ENCODE data around the gene NAPA.

NAPA gene

DNA sequence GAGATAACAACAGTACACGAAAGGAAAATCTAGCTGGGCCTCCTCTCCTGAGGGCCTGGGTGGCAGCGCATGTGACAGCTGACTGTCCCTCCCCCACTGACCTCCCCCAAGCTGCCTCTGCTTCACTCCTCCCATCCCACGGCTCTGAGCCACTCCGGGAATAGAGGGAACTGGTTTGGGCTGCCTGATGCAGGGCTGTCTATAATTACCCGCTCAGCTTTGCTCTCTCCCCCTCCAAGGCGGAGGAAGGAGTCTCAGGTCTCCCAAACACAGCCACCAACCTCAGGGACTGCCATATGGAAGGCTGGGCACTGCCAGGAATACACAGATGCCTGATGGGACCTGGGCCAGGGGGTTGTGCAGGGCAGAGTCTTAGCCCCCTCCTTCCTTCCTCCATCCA lies 7.9 kb downstream of the NAPA start:
- peaks cover 44% of the 10 kb centered on the region for H3K36me3 ChIP-seq
- no peak overlapping the region for H3K27ac ChIP-seq
- no peak overlapping the region for H3K4me3 ChIP-seq (ENCODE audit: low read depth in 1 of 2, low read length in 1 of 2)
- no peaks in the 10 kb centered on the region for H3K9me3 ChIP-seq
- H3K4me1 ChIP-seq (ENCODE audit: control insufficient read depth in 1 of 2, insufficient read depth in 1 of 2, low read depth in 1 of 2, low read length in 1 of 2) = peaks cover 8 to 12% of the 10 kb centered on the region in 2 experiments
- TF ChIP-seq, protein P1, sequence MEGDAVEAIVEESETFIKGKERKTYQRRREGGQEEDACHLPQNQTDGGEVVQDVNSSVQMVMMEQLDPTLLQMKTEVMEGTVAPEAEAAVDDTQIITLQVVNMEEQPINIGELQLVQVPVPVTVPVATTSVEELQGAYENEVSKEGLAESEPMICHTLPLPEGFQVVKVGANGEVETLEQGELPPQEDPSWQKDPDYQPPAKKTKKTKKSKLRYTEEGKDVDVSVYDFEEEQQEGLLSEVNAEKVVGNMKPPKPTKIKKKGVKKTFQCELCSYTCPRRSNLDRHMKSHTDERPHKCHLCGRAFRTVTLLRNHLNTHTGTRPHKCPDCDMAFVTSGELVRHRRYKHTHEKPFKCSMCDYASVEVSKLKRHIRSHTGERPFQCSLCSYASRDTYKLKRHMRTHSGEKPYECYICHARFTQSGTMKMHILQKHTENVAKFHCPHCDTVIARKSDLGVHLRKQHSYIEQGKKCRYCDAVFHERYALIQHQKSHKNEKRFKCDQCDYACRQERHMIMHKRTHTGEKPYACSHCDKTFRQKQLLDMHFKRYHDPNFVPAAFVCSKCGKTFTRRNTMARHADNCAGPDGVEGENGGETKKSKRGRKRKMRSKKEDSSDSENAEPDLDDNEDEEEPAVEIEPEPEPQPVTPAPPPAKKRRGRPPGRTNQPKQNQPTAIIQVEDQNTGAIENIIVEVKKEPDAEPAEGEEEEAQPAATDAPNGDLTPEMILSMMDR (IDR thresholded peaks at IDR 0.05) = no peak
- no peaks in the 10 kb centered on the region for H3K27me3 ChIP-seq

DNA sequence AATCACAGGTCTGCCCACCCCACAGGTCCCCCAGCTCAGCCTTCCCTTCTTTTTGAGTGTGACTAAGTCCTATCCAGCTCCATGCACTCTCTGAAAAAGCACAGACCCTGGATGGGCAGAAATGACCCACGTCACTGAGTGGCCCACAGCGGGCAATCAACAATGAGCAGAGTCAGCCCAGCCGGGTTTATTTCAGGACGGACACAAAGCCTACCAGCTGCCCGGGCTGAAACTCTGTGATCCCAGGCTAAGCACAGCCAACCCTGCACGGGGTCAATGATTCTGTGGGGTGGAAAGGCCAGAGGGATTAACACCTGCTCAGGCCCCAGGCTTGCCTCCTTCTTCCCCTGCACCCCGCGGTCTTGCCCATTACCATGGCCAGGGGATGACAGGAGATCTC lies 8.4 kb downstream of the NAPA start:
- H3K27me3 ChIP-seq = no peaks in the 10 kb centered on the region
- no peak overlapping the region for H3K4me3 ChIP-seq (ENCODE audit: low read depth in 1 of 2, low read length in 1 of 2)
- no peaks in the 10 kb centered on the region for H3K9me3 ChIP-seq
- no peak overlapping the region for H3K27ac ChIP-seq
- TF ChIP-seq, protein P1 (IDR thresholded peaks at IDR 0.05) = no peak
- H3K4me1 ChIP-seq (ENCODE audit: control insufficient read depth in 1 of 2, insufficient read depth in 1 of 2, low read depth in 1 of 2, low read length in 1 of 2) = peaks cover 4 to 11% of the 10 kb centered on the region in 2 experiments
- H3K36me3 ChIP-seq = peaks cover 49% of the 10 kb centered on the region

DNA sequence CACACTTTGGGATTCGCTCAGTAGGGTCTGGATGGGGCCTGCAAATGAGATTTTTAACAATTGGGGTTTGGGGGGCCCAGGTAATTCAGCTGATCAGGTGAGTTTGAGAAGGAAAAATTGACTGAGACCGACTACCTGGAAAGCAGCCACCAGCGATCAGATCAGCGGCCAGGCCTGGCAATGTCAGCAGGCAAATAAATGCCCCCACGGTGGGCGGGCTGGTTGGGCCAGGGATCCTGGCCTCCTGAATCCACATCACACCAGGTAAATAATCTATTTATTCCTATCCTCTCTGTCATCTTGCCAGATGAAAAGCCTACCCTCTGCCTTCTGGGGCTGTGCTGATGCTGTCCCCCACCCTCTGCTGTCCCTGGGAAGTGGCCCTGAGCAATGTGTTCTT lies 9.4 kb downstream of the NAPA start:
- H3K27ac ChIP-seq = no peak overlapping the region
- H3K4me1 ChIP-seq (ENCODE audit: control insufficient read depth in 1 of 2, insufficient read depth in 1 of 2, low read depth in 1 of 2, low read length in 1 of 2) = peaks cover 3 to 8% of the 10 kb centered on the region in 2 experiments
- peaks cover 55% of the 10 kb centered on the region for H3K36me3 ChIP-seq
- TF ChIP-seq, protein P1 (IDR thresholded peaks at IDR 0.05) = no peak
- no peaks in the 10 kb centered on the region for H3K27me3 ChIP-seq
- no peaks in the 10 kb centered on the region for H3K9me3 ChIP-seq
- H3K4me3 ChIP-seq (ENCODE audit: low read depth in 1 of 2, low read length in 1 of 2) = no peak overlapping the region

DNA sequence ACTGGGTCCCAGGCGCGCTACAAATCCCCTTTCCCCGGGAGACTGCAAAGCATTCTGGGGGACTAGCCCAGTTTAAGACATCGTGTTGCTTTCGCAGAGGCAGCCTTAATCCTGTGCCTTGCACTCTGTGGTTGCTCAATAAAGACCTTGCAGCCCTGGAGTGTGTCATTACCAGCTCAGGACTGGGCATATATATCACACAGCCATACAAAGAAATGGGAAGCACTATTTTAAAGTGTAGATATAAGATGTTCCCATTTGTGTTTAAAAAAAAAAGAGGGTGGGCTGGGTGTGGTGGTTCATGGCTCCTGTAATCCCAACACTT lies 11.1 kb downstream of the NAPA start:
- Histone ChIP-seq H3K36me3 (peaks cover 72% of the 10 kb centered on the region), H3K27ac (no peak overlapping the region), H3K4me1 (ENCODE audit: control insufficient read depth in 1 of 2, insufficient read depth in 1 of 2, low read depth in 1 of 2, low read length in 1 of 2) (no peaks in the 10 kb centered on the region), H3K4me3 (ENCODE audit: low read depth in 1 of 2, low read length in 1 of 2) (no peak overlapping the region), H3K27me3 (no peaks in the 10 kb centered on the region), H3K9me3 (no peaks in the 10 kb centered on the region)
- TF ChIP-seq, protein P1 (IDR thresholded peaks at IDR 0.05) = no peak

DNA sequence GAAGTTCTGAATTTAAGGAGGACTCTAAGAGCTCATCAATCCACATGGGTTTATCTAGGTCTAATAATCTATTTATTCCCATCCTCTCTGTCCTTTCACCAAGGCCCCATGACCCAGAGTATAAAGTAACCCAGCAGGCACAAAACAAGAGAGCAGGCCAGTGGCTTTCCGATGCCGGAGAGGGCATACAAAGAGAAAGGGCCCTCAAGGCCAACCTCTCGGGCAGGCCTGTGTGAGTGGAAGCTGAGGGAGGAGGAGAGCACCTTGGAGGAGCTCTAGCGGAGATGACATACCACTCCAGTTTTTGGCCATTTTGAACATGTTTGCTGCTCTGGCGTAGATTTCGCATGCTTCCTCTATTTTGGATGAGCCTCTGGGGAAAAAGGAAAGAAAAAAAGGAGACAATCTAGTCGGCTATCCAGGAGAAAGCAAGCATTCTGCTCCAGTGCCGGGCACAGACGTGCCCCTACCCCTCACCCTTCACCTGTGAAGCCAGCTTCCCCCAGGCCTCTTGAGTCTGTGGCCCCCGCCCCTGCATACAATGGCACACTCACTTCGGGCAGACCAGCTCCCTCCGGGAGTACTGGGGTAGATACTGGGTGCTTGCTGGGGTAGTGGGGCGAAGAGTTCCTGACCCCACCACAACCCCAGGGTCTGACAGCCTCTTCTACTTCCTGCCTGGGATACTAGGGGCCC lies 11.6 kb downstream of the NAPA start:
- Histone ChIP-seq H3K9me3 (no peaks in the 10 kb centered on the region), H3K27me3 (no peaks in the 10 kb centered on the region), H3K36me3 (peaks cover 77% of the 10 kb centered on the region), H3K4me3 (ENCODE audit: low read depth in 1 of 2, low read length in 1 of 2) (no peak overlapping the region), H3K4me1 (ENCODE audit: control insufficient read depth in 1 of 2, insufficient read depth in 1 of 2, low read depth in 1 of 2, low read length in 1 of 2) (no peaks in the 10 kb centered on the region), H3K27ac (no peak overlapping the region)
- TF ChIP-seq, protein P1 (IDR thresholded peaks at IDR 0.05) = no peak

Measured in neutrophil (primary cell).